GM12801 (cell line): ENCODE results near the gene CADM2.

Experiments
- TF ChIP-seq, protein P1 (sequence below): IDR thresholded peaks from one replicate; pipeline ENCODE4 v1.5.1; 2011; ENCODE audit warnings: control low read depth; ENCODE audit not compliant: insufficient read length; ENCODE audit errors: extremely low read depth

CADM2 gene

DNA sequence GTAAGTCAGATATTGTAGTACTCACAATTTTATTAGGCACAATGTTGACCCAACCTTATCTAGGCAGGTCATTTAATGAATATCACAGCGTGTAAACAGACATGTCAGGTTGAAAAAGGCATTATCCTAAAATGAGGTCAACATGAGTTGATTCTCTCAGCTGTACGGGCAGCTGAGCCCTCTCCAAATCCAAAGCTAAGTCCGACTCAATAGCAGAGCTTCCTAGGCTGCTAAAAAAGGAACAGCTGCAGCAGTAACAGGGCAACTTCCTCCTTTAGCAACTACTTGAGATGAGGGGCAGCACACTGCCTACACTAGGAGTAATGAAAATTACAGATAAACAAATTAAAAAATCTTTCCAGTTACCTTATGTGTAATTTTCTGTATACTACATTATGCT lies 189.2 kb downstream of the CADM2 start:
- TF ChIP-seq, protein P1, sequence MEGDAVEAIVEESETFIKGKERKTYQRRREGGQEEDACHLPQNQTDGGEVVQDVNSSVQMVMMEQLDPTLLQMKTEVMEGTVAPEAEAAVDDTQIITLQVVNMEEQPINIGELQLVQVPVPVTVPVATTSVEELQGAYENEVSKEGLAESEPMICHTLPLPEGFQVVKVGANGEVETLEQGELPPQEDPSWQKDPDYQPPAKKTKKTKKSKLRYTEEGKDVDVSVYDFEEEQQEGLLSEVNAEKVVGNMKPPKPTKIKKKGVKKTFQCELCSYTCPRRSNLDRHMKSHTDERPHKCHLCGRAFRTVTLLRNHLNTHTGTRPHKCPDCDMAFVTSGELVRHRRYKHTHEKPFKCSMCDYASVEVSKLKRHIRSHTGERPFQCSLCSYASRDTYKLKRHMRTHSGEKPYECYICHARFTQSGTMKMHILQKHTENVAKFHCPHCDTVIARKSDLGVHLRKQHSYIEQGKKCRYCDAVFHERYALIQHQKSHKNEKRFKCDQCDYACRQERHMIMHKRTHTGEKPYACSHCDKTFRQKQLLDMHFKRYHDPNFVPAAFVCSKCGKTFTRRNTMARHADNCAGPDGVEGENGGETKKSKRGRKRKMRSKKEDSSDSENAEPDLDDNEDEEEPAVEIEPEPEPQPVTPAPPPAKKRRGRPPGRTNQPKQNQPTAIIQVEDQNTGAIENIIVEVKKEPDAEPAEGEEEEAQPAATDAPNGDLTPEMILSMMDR = no peak

DNA sequence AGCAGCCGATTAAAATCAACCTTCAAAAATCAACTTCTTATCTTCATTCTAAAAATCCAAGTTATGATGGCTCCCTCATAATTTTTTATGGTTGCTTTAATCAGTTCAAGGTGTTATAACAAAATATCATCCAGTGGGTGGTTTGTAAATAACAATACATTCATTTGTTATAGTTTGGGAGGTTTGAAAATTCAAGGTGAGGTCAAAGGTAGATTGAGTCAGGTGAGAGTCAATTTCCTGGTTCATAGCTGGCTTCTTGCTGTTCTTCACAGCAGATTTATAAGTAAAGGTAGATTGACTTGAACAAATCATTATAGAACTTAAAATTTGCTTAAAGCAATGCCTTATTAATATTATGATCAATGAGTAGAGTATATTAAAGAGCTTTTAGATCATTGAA lies 192.8 kb downstream of the CADM2 start:
- TF ChIP-seq, protein P1 = no peak

DNA sequence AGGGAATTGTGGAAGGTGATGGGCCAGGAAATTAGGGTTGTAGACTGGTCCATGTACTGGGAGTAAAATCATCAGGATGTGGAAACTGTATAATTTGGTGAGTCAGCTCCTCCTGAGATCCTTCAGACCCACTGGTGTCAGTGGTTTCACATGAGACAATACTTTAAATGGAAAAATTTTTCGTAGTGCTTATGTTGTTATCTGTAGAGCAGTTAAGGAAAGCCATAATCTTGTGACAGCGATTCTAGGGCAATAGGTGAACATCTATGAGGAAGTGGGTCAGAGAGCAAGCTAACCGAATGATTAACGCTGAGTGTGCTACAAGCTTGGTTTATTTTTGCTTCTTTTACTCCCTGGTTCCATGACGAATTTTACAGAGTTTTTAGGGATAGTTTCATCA lies 200.6 kb downstream of the CADM2 start:
- TF ChIP-seq, protein P1 = no peak

DNA sequence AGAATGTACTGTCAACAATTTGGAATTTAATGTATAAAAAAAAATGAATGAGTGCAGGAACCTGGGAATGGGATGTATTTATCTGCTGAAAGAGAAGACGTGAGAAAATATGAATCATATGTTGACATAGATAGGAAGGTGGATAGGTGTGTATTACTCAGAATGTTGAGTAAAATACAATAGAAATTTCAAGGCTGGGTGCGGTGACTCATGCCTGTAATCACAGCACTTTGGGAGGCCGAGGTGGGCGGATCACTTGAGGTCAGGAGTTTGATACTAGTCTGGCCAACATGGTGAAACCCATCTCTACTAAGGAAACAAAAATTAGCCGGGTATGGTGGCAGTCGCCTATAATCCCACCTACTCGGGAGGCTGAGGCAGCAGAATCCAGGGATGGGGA lies 202.8 kb downstream of the CADM2 start:
- TF ChIP-seq, protein P1 = no peak

DNA sequence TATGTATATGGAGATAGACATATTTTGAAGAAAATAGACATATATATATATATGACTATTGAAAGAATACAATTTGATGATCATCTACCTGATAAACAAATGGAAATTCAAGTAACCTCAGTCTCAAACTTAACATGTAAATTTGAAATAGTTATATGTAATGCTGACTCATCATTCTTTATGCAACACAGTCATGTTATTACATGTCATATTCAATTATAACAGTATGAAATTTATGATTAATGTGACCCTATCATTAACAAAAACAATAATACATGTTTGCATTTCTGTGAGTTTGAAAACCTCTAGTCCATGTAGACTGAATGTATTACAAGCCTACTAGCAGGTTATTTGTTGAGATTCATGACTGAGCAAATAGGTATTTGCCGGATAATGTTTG lies 204.1 kb downstream of the CADM2 start:
- TF ChIP-seq, protein P1 = no peak

DNA sequence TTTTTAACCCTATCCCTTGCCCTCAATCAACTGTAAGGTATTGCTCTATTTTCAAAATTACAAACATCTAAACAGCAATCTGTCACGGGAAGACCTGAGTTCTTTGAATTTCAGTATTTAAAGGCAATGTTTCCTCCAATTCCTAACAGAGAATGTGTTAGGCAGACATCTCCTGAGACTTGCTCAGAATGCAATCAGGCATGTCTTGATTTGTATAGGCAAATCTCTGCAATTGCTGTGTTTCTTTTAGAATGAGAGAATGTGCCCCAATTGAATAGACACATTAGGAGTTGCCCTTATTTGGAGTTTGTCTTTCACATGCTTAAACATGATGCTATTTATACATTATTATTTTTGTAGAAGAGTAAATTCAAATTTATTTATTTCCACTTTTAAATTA lies 205.6 kb downstream of the CADM2 start:
- TF ChIP-seq, protein P1 = no peak

DNA sequence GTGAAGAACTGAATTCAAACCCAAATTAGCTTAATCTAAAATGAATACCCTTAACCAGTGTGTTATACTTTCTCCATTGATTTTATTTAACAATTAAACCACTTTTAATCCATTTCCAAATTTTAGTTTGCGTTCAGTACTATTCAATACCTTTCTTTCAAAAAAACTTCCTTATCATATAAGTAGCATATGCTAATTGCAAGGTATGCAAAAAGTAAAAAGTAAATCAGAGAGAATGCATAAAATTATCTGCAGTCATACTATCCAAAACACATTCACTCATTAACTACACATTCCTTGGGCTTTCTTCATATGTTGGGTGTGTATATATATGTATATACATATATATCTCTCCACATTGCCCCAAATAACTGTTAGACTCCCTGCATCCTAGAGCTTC lies 208.8 kb downstream of the CADM2 start:
- TF ChIP-seq, protein P1 = no peak

DNA sequence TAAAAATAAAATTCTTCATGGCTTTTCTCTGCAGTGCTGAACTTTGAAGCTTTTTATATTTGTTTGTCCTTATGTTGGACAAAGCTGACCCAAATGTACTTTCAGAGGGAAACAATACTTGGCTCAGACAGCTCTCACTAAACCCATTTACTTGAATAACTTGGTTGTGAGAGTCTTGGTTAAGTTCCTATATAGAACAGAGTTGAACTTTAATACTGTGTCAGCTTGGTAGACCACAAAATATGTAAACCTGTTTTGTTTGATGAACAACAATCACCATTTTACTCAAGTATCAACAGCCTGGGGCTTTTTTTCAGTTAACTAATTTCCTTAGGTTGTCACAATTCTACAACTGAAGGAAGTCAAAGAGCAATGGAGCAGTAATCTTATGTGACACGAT lies 211.9 kb downstream of the CADM2 start:
- TF ChIP-seq, protein P1 = no peak
